ENCODE results near the gene LATS1.

DNA sequence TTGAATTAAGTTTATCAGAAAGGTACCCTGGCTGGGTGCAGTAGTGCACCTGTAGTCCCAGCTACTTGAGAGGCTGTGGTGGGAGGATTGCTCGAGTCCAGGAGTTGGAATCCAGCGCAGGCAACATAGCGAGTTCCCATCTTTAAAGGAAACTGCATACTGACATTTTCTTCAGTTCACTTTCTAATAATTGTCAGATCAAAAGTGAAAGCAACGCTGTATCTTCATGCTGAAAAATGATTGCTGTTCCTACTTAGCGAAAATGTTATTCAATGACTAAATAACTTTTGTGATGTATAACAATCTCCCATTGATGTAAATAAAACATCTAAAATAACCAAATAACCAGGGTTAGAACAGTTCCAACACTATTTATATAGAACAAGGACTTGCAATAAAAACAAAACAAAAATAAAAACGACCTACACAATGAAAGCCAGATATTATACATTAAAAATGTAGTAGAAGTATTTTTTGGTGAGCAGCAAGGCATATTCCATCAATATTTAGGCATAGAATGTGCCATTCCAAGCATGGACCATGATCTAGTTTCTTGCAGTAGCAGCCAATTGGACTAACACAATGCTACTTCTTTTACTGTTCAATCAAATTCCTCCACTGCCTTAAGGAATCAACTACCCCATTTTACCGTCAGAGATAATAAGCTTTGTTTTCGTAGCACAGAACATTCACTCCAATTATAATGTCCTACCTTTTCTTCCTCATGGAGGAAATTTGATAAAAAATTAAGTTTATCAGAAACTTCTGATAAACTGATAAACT lies 1.5 kb downstream of the LATS1 start:
- TF ChIP-seq POLR2AphosphoS5 (IDR thresholded peaks at IDR 0.05): no peak
- no peak for TF ChIP-seq CTCF (IDR thresholded peaks at IDR 0.05)
- TF ChIP-seq POLR2A (IDR thresholded peaks at IDR 0.05): no peak
- no peak for TF ChIP-seq EP300 (IDR thresholded peaks at IDR 0.05)
